VCaP (cell line): ENCODE results near the gene RBM4.
A peak's percentile ranks its signal among the peaks of the same experiment; 100 is the strongest.

Source experiments
- H3K27ac ChIP-seq: fragments of 450-650 bp; 2 replicates; pipeline ENCODE4 v1.5.1; 2017
- TF ChIP-seq, protein P1 (sequence below): fragments of 450-650 bp; conservative IDR thresholded peaks from 2 replicates; pipeline ENCODE4 v1.5.1; 2017; ENCODE audit warnings: mild to moderate bottlenecking, moderate library complexity

The RBM4 gene

GRCh38 chr11:66632952-66633351 is 5.6 kb upstream of the RBM4 start:
- TF ChIP-seq, protein P1, sequence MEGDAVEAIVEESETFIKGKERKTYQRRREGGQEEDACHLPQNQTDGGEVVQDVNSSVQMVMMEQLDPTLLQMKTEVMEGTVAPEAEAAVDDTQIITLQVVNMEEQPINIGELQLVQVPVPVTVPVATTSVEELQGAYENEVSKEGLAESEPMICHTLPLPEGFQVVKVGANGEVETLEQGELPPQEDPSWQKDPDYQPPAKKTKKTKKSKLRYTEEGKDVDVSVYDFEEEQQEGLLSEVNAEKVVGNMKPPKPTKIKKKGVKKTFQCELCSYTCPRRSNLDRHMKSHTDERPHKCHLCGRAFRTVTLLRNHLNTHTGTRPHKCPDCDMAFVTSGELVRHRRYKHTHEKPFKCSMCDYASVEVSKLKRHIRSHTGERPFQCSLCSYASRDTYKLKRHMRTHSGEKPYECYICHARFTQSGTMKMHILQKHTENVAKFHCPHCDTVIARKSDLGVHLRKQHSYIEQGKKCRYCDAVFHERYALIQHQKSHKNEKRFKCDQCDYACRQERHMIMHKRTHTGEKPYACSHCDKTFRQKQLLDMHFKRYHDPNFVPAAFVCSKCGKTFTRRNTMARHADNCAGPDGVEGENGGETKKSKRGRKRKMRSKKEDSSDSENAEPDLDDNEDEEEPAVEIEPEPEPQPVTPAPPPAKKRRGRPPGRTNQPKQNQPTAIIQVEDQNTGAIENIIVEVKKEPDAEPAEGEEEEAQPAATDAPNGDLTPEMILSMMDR, result no peak

DNA sequence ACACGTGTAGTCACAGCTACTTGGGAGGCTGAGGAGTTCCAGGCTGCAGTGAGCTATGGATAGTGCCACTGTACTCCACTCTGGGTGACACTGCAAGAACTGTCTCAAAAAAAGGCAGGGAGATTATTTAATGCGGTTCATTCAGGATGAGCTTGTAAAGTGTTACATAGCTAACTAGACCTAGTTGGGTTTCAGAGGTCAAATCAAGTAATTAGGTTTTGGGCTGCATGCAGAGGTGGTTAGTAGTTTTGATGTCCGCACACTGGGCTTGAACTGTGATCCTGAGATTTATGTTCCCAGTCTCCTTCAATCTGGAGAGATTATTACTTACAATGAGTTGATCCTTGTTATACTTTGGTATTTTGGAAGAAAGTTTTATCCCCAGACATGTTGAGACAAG is 2.1 kb upstream of the RBM4 start:
- TF ChIP-seq, protein P1, result no peak
- peak overlapping the region; percentile 91; the same call in 1 of the 2 replicates for H3K27ac ChIP-seq

More at GRCh38 chr11:66632952-66633351, 5.6 kb upstream of the RBM4 start:
- peak overlapping the region; percentile 51 for H3K27ac ChIP-seq

DNA sequence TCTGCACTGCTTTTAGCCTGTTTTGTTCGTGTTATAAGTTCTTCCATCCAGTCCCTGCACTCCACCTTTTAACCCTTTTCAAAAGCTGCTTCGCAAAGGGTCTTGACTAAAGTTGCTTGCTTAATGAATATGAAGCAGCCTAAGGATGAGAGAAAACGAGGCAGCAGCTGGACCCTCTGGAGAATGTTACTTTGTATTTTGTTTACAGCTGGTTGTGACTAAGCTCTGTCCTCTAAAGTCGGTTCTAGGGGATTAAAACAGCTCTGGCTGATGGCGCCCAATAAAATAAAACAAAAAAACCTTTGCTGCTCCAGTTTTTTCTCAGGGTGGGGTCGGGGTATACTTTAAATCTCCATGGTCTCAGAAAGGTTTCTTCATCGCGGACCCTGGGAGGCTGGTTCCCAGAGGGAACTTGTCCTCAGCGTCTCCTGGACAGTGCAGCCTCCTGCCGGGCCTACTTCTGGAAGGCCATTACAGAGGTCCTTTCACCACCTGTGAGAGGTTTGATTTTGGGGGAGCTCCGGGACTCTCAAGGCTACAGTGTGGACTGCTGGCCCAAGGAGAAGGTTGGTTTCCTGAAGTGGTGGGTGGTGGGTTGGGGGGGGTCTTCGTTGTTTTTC is 836 bp upstream of the RBM4 start:
- H3K27ac ChIP-seq, result peak overlapping the region; percentile 91
- TF ChIP-seq, protein P1, result no peak

DNA sequence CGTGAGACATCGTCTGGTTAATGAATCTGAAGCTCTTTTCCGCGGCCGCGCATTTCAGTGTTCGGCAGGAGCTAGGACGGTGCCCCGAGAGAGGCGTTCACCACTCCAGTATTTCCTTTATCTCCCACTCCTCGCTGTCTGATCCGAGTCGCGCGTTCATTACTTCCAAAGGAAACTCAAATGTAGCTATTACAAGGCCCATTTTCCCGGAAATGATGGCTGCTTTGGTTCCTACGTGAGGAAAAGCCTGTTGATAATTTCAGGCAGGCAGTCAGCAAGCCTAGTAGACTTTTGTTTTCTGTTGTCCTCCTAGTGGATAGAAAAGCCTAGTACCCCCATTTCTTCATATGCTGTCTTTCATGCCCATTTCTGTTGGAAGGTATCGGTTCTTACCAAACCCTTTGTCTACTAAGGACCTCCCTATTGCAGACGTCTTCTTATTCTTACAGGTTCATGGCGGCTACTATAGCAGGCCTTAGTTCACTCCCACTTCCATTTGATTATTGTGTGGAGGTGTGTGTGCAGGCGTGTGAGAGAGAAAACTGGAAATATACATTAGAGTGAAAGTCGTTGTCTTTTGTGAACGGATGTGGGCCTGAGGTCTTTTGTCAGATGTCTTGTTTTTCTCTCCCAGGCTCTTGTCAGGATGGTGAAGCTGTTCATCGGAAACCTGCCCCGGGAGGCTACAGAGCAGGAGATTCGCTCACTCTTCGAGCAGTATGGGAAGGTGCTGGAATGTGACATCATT is 737 bp downstream of the RBM4 start:
- peak overlapping the region; percentile 91 for H3K27ac ChIP-seq
- TF ChIP-seq, protein P1, result no peak

- peak overlapping the region; percentile 91 for H3K27ac ChIP-seq
Measured at GRCh38 chr11:66639814-66640340, 1.4 kb downstream of the RBM4 start.

DNA sequence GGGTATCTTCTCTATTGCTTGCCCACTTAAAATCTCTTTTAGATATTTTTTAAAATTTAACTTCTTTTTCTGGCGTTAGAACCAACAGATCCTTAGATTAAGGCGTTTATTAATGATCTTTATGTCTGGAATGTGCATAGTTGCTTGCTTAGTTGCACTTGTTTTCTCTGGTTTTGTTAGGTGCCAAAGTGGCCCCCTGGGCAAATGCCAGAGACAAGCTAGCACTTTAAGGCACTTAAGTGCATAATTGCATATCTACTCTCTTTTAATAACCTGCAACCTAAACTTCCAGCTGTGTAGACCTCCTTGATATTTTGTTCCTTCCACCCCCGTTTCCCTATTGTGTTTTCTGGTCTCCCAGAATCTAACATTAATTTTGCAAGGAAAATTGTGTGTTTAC is 3.3 kb downstream of the RBM4 start:
- H3K27ac ChIP-seq, result peak overlapping the region; percentile 91; the same call in 1 of the 2 replicates
- TF ChIP-seq, protein P1, result no peak

DNA sequence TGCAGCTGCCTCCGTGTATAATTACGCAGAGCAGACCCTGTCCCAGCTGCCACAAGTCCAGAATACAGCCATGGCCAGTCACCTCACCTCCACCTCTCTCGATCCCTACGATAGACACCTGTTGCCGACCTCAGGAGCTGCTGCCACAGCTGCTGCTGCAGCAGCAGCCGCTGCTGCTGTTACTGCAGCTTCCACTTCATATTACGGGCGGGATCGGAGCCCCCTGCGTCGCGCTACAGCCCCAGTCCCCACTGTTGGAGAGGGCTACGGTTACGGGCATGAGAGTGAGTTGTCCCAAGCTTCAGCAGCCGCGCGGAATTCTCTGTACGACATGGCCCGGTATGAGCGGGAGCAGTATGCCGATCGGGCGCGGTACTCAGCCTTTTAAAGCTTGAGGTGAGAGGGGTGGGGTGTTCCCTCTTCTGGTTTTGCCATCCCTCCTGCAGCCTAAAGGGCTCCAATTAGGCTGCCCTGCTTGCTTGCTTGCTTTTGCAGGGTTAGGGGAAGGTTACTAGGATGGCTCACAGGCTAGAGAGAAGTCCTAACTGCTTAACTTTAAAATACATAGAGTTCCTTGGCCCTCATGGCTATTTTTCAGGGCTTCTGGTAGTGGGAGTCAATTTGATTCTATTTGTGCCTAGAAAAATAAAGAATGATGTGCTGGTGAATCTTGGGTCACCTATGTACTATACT is 5.4 kb downstream of the RBM4 start:
- H3K27ac ChIP-seq, result peak overlapping the region; percentile 91; the same call in 1 of the 2 replicates
- TF ChIP-seq, protein P1, result no peak
